GM12801 (cell line): ENCODE results near the gene FCRL2.

ENCODE experiments used
- TF ChIP-seq, protein P1 (sequence below): IDR thresholded peaks from one replicate; pipeline ENCODE4 v1.5.1; 2011; ENCODE audit warnings: control low read depth; ENCODE audit not compliant: insufficient read length; ENCODE audit errors: extremely low read depth

The FCRL2 gene

GRCh38 chr1:157799996-157800395 lies 23.1 kb upstream of the FCRL2 start:
- TF ChIP-seq, protein P1, sequence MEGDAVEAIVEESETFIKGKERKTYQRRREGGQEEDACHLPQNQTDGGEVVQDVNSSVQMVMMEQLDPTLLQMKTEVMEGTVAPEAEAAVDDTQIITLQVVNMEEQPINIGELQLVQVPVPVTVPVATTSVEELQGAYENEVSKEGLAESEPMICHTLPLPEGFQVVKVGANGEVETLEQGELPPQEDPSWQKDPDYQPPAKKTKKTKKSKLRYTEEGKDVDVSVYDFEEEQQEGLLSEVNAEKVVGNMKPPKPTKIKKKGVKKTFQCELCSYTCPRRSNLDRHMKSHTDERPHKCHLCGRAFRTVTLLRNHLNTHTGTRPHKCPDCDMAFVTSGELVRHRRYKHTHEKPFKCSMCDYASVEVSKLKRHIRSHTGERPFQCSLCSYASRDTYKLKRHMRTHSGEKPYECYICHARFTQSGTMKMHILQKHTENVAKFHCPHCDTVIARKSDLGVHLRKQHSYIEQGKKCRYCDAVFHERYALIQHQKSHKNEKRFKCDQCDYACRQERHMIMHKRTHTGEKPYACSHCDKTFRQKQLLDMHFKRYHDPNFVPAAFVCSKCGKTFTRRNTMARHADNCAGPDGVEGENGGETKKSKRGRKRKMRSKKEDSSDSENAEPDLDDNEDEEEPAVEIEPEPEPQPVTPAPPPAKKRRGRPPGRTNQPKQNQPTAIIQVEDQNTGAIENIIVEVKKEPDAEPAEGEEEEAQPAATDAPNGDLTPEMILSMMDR, result no peak

DNA sequence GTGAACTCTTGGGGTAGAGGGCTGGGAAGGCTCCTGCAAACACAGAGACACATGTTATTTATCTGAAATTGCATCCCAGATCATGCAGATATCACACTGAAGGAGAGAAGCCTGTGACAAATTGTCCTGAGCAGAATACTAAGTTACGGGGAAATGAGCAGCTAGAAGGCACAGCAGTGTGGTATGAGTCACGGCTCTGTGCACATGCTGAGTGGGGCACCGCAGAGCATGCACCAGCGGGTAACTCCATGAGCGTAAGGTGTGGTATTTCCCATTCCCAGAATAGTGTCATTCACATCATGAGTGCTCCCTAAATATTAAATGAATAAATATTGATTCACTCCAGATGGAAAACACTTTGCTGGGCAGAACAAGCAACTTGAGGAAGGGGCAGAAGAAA lies 21.3 kb upstream of the FCRL2 start:
- TF ChIP-seq, protein P1, result no peak

GRCh38 chr1:157785248-157785647 lies 8.3 kb upstream of the FCRL2 start:
- TF ChIP-seq, protein P1, result no peak

GRCh38 chr1:157784801-157785200 lies 7.9 kb upstream of the FCRL2 start:
- TF ChIP-seq, protein P1, result no peak

GRCh38 chr1:157782931-157783330 lies 6.0 kb upstream of the FCRL2 start:
- TF ChIP-seq, protein P1, result no peak

DNA sequence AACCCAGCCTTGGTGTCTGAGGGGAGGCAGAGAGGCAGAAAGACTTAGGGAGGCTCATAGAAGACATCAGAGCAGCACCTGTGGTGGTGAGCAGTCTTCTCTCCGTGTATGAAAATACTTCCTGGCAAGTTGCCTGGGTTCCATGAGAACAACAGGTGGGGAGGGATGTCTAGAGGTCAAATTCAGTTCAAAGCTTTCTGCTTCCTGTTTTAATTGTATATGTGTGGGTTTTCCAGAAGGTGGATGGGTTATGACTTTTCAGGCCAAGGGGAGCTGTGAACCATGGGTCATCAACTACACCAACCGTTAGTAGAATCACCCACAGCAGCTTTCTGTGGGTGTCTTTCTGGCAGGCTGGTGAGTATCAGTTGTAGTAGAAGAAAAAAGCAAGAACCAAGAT lies 4.1 kb upstream of the FCRL2 start:
- TF ChIP-seq, protein P1, result no peak

GRCh38 chr1:157775101-157775870 lies 1.6 kb downstream of the FCRL2 start:
- TF ChIP-seq, protein P1, result no peak
